Measurements from ENCODE around the gene NTPCR. TPM values are rescaled to one million over a fixed set of nuclear protein-coding genes. Genes with fewer than 3 reads are reported as not detected.

NTPCR gene
- total and polyA plus RNA-seq, 7 donors = 34.8 to 75.1 (median 65.0) TPM

DNA sequence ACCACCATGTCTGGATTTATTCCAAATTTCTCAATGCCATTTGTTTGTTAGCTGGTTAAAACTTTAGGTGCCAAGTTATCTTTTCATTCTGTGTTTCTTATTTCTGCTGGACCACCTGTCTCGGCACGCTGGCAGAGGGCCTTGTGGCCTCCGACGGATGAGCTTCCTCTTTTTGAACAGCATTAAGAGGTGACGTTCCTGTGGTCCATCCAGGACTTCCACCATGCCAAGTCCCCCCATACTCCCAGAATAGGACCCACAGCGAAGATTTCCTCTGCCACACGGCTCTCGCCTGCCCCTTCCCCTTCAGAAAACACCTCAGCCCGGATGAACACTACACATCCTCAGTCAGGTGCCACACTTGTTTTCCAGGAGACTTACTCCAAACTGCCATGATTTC lies 73.8 kb downstream of the NTPCR start:
- no peak for ATAC-seq
- TF ChIP-seq, protein P1, sequence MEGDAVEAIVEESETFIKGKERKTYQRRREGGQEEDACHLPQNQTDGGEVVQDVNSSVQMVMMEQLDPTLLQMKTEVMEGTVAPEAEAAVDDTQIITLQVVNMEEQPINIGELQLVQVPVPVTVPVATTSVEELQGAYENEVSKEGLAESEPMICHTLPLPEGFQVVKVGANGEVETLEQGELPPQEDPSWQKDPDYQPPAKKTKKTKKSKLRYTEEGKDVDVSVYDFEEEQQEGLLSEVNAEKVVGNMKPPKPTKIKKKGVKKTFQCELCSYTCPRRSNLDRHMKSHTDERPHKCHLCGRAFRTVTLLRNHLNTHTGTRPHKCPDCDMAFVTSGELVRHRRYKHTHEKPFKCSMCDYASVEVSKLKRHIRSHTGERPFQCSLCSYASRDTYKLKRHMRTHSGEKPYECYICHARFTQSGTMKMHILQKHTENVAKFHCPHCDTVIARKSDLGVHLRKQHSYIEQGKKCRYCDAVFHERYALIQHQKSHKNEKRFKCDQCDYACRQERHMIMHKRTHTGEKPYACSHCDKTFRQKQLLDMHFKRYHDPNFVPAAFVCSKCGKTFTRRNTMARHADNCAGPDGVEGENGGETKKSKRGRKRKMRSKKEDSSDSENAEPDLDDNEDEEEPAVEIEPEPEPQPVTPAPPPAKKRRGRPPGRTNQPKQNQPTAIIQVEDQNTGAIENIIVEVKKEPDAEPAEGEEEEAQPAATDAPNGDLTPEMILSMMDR (IDR thresholded peaks at IDR 0.05) = no peak

DNA sequence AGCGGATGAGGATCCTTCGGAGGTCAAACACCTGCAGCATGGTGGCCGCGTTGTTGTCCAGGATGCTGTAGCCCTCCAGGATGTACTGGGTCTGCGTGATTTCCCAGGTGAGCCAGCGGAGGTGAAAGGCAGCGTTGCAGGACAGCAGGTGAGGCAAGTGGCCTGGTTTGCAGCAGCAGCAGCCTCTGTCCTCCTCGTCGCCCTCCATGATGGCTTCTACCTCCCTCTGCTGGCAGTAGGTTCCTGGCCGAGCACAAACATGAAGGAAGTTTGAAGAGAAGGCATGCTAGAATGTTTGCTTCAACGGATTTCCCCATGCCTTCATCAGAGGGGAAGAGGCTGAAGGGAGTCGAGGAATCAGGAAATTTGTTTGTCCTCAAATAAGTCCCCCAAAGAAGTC lies 74.7 kb downstream of the NTPCR start:
- DNase-seq (peak; percentile 16 to 59), ATAC-seq (peak; percentile 65 to 81 (median 72))
- H3K4me1 ChIP-seq = no peaks in the 10 kb centered on the region
- TF ChIP-seq, protein P1 (IDR thresholded peaks at IDR 0.05) = peak; percentile 62
- no peaks in the 10 kb centered on the region for H3K27me3 ChIP-seq (ENCODE audit: insufficient read depth in 3 of 3, low read length in 2 of 3)
- H3K36me3 ChIP-seq (ENCODE audit: insufficient read depth in 1 of 2, low read depth in 1 of 2) = no peaks in the 10 kb centered on the region
- 60 to 62% (median 62%) methylated on average over 12 of the region's 12 CpGs for WGBS, 3 donors
- no peak overlapping the region for H3K4me3 ChIP-seq
- intact Hi-C loops (cut with DNase I) = loop anchor here in 1 of 2 donors (2.0 kb wide), 1 partner anchor 390 kb away; no protein-coding TSS in a partner anchor
- no peaks in the 10 kb centered on the region for H3K9me3 ChIP-seq
- H3K27ac ChIP-seq = no peak overlapping the region

More for the DNA sequence above, 73.8 kb downstream of the NTPCR start:
- intact Hi-C loops (cut with DNase I) = loop anchor here (2.0 to 5.0 kb wide), 3 partner anchors 387 to 1157 kb away; no protein-coding TSS in a partner anchor
- 78 to 82% (median 80%) methylated on average over 9 of the region's 9 CpGs for WGBS, 3 donors
- DNase-seq = no peak
- no peaks in the 10 kb centered on the region for H3K36me3 ChIP-seq (ENCODE audit: insufficient read depth in 1 of 2, low read depth in 1 of 2)
- peaks cover 5% of the 10 kb centered on the region for H3K4me1 ChIP-seq
- no peak overlapping the region for H3K4me3 ChIP-seq
- no peak overlapping the region for H3K27ac ChIP-seq
- no peaks in the 10 kb centered on the region for H3K27me3 ChIP-seq (ENCODE audit: insufficient read depth in 3 of 3, low read length in 2 of 3)
- H3K9me3 ChIP-seq = no peaks in the 10 kb centered on the region

DNA sequence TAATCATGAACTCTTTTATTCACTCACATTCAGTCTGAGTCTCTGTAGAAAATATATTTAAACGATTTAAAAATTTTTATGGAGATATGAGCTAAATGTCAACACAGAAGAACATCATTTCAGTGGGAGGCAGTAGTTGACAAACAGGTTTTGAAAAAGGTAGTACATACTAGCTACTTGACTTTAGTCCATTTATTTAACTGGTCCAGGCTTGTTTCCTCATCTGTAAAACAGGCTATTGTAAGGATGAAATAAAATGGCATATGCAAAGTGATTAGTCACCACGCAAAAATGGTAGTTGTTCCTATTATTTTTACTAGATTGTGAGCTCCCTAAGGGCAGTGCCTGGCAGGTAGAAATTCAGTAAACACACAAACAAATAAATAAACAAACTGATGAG lies 75.2 kb downstream of the NTPCR start:
- Histone ChIP-seq H3K4me1 (no peaks in the 10 kb centered on the region), H3K27me3 (ENCODE audit: insufficient read depth in 3 of 3, low read length in 2 of 3) (no peaks in the 10 kb centered on the region), H3K9me3 (no peaks in the 10 kb centered on the region), H3K4me3 (no peak overlapping the region), H3K27ac (no peak overlapping the region), H3K36me3 (ENCODE audit: insufficient read depth in 1 of 2, low read depth in 1 of 2) (no peaks in the 10 kb centered on the region)
- TF ChIP-seq, protein P1 (IDR thresholded peaks at IDR 0.05) = no peak
- WGBS, 3 donors = 81 to 87% (median 82%) methylated on average over 2 of the region's 2 CpGs
- intact Hi-C loops (cut with DNase I) = loop anchor here in 1 of 2 donors (2.0 kb wide), 1 partner anchor 391 kb away; no protein-coding TSS in a partner anchor
- DNase-seq (no peak), ATAC-seq (no peak)

DNA sequence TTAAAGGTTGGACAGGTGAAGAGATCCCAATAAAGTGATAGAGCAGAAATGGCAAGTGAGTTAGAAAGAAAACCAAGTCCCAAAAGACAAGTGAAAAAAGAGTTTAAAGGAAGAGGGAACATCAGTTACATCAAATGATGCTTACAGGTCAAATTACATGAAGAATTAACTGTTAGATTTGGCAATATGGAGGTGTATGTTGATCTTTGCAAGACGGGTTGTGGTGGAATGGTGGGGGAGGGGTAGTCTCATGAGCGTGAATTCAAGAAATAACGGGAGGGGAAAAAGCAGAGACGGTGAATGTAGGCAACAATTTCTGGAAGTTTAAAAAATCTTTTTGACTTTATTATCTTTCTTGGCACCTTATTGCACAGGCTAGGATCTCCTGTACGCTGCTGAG lies 76.6 kb downstream of the NTPCR start:
- ATAC-seq (no peak), DNase-seq (no peak)
- 61 to 71% (median 63%) methylated on average over 5 of the region's 5 CpGs for WGBS, 3 donors
- Histone ChIP-seq H3K27ac (no peak overlapping the region), H3K27me3 (ENCODE audit: insufficient read depth in 3 of 3, low read length in 2 of 3) (no peaks in the 10 kb centered on the region), H3K36me3 (ENCODE audit: insufficient read depth in 1 of 2, low read depth in 1 of 2) (no peaks in the 10 kb centered on the region), H3K4me3 (no peak overlapping the region), H3K9me3 (no peaks in the 10 kb centered on the region), H3K4me1 (no peaks in the 10 kb centered on the region)
- TF ChIP-seq, protein P1 (IDR thresholded peaks at IDR 0.05) = no peak
- intact Hi-C loops (cut with DNase I) = no loop called here

DNA sequence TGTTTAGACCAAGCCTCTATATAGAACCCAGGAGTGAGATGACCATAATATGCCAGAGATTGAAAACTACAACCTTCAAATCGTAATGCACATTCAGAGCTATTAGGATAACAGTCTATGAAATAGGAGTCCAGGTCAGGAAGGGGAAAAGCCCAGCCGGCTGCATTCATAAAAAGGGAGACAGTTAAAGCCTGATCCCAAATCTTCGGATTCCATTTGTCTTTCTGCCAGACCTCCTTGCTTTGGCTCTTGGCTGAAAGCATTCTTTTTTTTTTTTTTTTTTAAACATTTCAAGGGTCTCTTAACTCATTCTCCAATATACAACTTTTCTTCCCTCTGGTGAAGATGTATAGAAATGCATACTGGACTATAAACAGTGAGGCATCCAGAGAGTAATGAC lies 81.1 kb downstream of the NTPCR start:
- Histone ChIP-seq H3K9me3 (no peaks in the 10 kb centered on the region), H3K4me3 (no peak overlapping the region), H3K36me3 (ENCODE audit: insufficient read depth in 1 of 2, low read depth in 1 of 2) (no peaks in the 10 kb centered on the region), H3K27me3 (ENCODE audit: insufficient read depth in 3 of 3, low read length in 2 of 3) (no peaks in the 10 kb centered on the region), H3K27ac (no peak overlapping the region), H3K4me1 (no peaks in the 10 kb centered on the region)
- DNase-seq (no peak), ATAC-seq (no peak)
- WGBS, 3 donors = 50 to 54% (median 51%) methylated on average over 3 of the region's 3 CpGs
- intact Hi-C loops (cut with DNase I) = no loop called here
- TF ChIP-seq, protein P1 (IDR thresholded peaks at IDR 0.05) = no peak
